ENCODE data around the gene CLDN4.

CLDN4 gene

GRCh38 chr7:73802459-73802858 lies 28.3 kb upstream of the CLDN4 start:
- no peak overlapping the region for H3K27ac ChIP-seq
- TF ChIP-seq ZFX (IDR thresholded peaks at IDR 0.05; ENCODE audit: borderline replicate concordance): no peak
- no peak for TF ChIP-seq CTCF (IDR thresholded peaks at IDR 0.05)

GRCh38 chr7:73809467-73809951 lies 21.3 kb upstream of the CLDN4 start:
- H3K27ac ChIP-seq: no peak overlapping the region
- TF ChIP-seq ZFX (IDR thresholded peaks at IDR 0.05; ENCODE audit: borderline replicate concordance) (no peak), CTCF (IDR thresholded peaks at IDR 0.05) (no peak)

- TF ChIP-seq ZFX (IDR thresholded peaks at IDR 0.05; ENCODE audit: borderline replicate concordance) (no peak), CTCF (IDR thresholded peaks at IDR 0.05) (no peak)
- no peak overlapping the region for H3K27ac ChIP-seq
Observed at GRCh38 chr7:73810998-73811360, 19.8 kb upstream of the CLDN4 start.

GRCh38 chr7:73811760-73812168 lies 19.0 kb upstream of the CLDN4 start:
- TF ChIP-seq ZFX (IDR thresholded peaks at IDR 0.05; ENCODE audit: borderline replicate concordance) (no peak), CTCF (IDR thresholded peaks at IDR 0.05) (peak; percentile 97)
- no peak overlapping the region for H3K27ac ChIP-seq

- no peak overlapping the region for H3K27ac ChIP-seq
- no peak for TF ChIP-seq ZFX (IDR thresholded peaks at IDR 0.05; ENCODE audit: borderline replicate concordance)
- TF ChIP-seq CTCF (IDR thresholded peaks at IDR 0.05): no peak
Observed at GRCh38 chr7:73812996-73813395, 17.8 kb upstream of the CLDN4 start.

GRCh38 chr7:73815436-73815835 lies 15.4 kb upstream of the CLDN4 start:
- H3K27ac ChIP-seq: no peak overlapping the region
- no peak for TF ChIP-seq CTCF (IDR thresholded peaks at IDR 0.05)
- TF ChIP-seq ZFX (IDR thresholded peaks at IDR 0.05; ENCODE audit: borderline replicate concordance): no peak

- TF ChIP-seq ZFX (IDR thresholded peaks at IDR 0.05; ENCODE audit: borderline replicate concordance): no peak
- no peak for TF ChIP-seq CTCF (IDR thresholded peaks at IDR 0.05)
- H3K27ac ChIP-seq: no peak overlapping the region
Observed at GRCh38 chr7:73817121-73817520, 13.7 kb upstream of the CLDN4 start.
